ENCODE data around the gene C16orf87.

The C16orf87 gene

DNA sequence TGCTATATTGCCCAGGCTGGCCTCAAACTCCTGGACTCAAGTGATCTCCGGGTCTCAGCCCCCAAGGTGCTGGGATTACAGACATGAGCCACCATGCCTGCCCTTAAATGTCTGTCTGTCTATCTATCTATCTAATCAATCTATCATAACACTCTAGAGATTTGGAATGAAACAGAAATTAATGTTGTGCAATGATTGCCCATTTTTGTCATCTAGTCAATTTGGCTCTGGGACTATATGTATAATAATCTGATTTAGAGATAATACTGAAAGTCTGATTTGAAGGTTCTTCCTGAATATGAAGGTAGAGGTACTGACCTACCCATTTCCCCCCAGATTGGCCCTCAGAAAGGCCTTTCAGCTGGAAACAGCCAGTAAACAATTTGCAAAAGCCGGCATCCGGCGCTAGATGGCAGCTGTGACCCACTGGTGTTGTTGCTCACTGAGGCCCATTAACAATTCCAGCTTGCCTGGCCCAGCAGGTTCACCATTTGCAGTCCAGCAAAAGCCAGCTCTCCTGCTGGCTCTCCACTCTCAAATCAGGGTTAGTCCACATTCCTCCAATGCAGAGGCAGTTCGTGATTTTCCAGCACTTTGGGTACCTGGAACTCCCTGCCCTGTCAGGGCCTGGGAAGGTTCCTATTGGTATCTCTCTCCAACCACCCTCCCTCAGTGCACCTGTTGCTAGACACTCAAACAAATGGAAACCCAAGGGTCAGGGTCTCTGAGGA is 22.9 kb upstream of the C16orf87 start:
- DNase-seq (peak; percentile 40), ATAC-seq (replicated peaks) (peak; percentile 74 to 79)
- Mint-ChIP-seq H3K9me3 (no peaks in the 10 kb centered on the region), H3K4me3 (no peak overlapping the region), H3K4me1 (peaks cover 5 to 9% of the 10 kb centered on the region in 2 donors), H3K27ac (no peak overlapping the region), H3K36me3 (no peaks in the 10 kb centered on the region), H3K27me3 (no peaks in the 10 kb centered on the region)

DNA sequence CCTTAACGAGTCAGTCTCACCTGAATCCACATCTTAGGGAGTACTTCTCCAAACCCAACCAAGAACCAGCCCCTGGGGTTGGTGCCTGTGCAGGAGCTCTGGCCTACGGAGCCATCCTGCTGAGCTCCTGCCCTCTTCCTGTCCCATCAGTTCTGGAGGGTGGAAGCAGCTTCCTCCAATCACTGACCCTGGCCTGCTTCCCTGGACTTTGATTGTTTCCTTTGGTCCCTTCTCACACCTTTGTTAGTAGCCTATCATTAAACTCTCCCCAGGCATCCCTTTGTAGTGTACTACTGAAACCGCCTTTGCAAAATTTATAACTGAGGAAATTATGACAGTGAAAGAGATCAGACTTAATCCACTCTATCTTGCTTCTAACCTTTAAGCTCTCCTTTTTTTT is 21.1 kb upstream of the C16orf87 start:
- Mint-ChIP-seq H3K9me3 (no peaks in the 10 kb centered on the region), H3K36me3 (no peaks in the 10 kb centered on the region), H3K27ac (peak overlapping the region; percentile 38), H3K4me1 (peaks cover 5 to 9% of the 10 kb centered on the region in 2 donors), H3K27me3 (no peaks in the 10 kb centered on the region), H3K4me3 (no peak overlapping the region)
- ATAC-seq (replicated peaks) (no peak), DNase-seq (no peak)

DNA sequence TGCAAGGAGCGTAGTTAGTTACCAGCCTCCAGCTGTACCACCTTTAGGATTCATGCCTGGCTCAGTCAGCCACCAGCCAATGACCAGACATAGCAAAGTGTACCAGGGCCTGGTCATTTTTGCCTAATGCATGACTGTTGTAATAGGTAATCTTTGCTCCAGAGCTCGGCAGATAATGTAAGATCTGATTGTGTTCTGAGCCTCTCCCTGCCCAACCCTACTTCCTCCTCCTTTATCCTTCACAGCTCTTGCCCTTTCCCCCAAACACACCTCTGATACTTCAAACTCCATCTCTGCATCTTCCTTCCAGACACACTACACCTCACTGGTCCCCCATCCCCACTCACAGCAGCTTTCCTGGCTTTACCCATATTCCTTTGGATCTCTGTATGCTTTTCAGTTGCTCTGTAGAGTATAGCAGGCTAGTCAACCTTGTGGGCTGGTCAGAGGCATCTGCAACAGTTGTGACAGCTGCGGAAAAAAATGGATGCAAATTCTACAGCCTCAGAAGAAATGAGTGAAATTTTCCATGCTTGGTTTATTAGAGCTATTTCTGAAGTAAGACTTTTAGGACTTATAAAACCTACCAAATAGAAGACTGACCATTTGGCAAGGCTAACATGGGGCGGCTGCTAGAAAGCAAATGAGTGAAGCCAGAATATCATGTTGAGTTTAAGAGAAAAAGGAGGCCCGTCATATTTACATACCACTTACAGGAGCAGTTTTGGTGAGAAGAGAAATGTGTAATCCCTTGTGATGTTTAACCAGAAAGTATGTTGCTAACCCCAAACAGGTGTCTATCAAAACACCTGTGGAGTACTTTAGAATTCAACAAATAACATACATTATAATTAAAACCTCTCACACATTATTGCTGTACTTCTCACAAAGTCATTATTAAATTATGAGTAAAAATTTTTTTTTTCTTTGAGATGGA is 19.9 kb upstream of the C16orf87 start:
- Mint-ChIP-seq H3K27me3 (no peaks in the 10 kb centered on the region), H3K4me1 (peaks cover 5 to 9% of the 10 kb centered on the region in 2 donors), H3K9me3 (no peaks in the 10 kb centered on the region), H3K27ac (no peak overlapping the region), H3K4me3 (no peak overlapping the region), H3K36me3 (no peaks in the 10 kb centered on the region)
- ATAC-seq (replicated peaks) (peak; percentile 52 to 54), DNase-seq (no peak)

DNA sequence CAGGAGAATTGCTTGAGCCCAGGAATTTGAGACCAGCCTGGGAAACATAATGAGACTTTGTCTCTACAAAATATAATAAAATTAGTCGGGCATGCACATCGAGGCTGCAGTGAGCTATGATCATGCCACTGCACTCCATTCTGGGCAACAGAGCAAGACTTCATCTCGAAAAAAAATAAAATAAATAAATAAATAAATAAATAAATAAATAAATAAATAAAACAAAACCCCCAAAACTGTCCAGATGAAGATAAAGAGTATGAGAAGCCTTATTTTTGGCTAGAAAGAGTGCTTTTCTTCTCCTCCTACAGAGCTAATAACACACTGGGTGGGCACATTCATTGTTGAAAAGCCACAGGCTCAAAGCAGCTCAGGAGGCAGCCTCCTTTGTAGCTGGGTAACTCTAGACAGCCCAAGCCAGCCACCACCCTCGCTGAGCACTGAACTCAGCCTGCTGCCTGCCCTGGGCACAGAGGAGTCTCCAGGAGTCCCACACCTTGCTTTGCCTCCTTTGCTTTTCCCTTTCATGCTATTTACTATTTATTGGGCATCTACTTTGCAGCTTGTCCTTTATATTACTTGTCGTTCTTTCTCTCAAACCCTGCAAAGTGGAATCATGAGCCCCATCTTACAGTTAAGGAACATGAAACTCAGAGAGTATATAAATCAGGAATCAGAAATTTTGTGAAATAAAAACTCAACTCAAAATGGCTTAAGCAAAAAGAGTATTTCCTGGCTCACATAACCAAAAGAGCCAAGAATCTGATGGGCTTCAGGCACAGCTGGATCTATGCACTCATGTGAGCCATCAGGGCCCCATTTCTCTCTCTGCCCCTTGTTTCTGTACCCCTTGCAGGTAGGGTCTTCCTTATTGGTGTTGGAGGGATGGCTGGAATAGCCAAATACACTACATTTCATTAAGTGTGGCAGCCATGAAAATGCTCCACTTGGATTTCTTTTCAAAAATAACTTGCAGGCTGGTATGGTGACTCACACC is 18.1 kb upstream of the C16orf87 start:
- H3K27me3 Mint-ChIP-seq, result no peaks in the 10 kb centered on the region
- H3K4me1 Mint-ChIP-seq, result peaks cover 4 to 11% of the 10 kb centered on the region in 2 donors
- DNase-seq (no peak), ATAC-seq (replicated peaks) (no peak)
- no peaks in the 10 kb centered on the region for H3K36me3 Mint-ChIP-seq
- no peaks in the 10 kb centered on the region for H3K9me3 Mint-ChIP-seq
- H3K4me3 Mint-ChIP-seq, result no peak overlapping the region
- H3K27ac Mint-ChIP-seq, result no peak overlapping the region

DNA sequence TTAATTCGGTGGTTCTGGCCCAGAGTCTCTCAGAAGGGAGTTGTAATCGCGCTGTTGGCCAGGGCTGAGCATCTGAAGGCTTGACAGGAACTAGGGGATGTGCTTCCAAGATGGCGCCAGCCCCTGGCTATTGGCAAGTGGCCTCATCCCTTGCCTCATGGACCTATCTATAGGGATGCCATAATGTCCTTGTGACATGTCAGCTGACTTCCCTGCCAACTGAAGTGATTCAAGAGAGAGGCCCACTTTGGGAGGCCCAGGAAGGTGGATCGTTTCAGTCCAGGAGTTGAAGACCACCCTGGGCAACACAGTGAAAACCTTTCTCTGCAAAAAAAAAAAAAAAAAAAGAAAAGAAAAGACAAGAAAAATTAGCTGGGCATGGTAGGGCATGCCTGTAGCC is 15.0 kb upstream of the C16orf87 start:
- Mint-ChIP-seq H3K4me3 (no peak overlapping the region), H3K4me1 (peaks cover 5 to 11% of the 10 kb centered on the region in 2 donors), H3K9me3 (peaks cover 0 to 3% of the 10 kb centered on the region in 2 donors), H3K36me3 (peaks cover 0 to 6% of the 10 kb centered on the region in 2 donors), H3K27ac (no peak overlapping the region), H3K27me3 (no peaks in the 10 kb centered on the region)
- DNase-seq (no peak), ATAC-seq (replicated peaks) (no peak)

DNA sequence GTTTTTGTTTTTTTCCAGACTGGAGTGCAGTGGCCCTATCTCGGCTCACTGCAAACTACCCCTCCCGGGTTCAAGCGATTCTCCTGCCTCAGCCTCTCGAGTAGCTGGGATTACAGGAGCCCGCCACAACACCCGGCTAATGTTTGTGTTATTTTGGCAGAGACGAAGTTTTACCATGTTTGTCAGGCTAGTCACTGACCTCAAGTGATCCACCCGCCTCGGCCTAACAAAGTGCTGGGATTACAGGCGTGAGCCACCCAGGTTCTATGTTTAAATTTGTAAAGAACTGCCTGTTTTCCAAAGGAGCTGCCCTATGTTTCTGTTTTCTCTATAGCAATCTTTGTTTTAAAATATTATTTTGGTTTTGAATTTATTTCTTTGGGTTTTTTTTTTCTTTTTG is 13.8 kb upstream of the C16orf87 start:
- H3K4me3 Mint-ChIP-seq, result no peak overlapping the region

DNA sequence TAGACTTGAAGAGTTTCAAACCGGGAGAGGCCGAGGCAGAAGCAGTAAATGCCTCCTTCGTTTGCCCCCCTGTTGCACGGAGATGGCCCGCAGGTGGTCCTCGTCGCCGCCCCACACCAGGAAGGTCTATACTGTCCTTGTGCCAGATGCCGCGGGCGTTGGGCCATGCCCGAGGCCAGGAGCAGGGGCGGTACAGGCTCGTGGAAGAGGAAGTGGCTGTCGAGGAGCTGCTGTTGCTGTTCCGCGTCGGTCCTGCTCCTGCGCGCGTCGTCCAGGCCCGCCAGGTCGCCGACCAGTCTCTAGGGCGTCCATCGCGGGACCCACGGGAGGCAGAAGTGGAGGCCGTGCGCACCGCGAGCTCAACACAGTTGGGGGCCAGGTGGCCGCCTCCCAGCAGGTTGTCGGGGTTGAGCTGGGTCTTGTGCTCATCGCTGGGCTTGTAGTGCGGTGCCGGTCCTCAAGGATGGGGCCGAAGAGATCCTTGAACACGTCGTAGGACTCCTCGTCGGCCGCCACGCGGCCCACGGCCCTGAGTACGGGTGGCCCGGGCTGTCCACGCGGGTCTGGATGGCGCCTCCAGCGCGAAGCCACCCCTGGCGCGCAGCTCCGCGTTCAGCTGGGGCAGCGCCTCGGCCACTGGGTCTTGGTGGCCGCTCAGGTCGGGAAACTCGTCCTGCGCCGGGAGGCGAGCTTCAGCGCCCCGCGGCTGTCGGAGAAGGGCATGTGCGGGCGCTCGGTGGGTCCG is 13.1 kb upstream of the C16orf87 start:
- Mint-ChIP-seq H3K27me3 (no peaks in the 10 kb centered on the region), H3K36me3 (peaks cover 0 to 6% of the 10 kb centered on the region in 2 donors), H3K9me3 (peaks cover 0 to 3% of the 10 kb centered on the region in 2 donors), H3K4me1 (peaks cover 2 to 6% of the 10 kb centered on the region in 2 donors), H3K27ac (no peak overlapping the region), H3K4me3 (peak overlapping the region; percentile 69 to 78)
- DNase-seq (no peak), ATAC-seq (replicated peaks) (peak; percentile 67)

More for the DNA sequence above, 13.8 kb upstream of the C16orf87 start:
- Mint-ChIP-seq H3K36me3 (peaks cover 0 to 6% of the 10 kb centered on the region in 2 donors), H3K27me3 (no peaks in the 10 kb centered on the region), H3K9me3 (peaks cover 0 to 3% of the 10 kb centered on the region in 2 donors), H3K4me1 (peaks cover 2 to 6% of the 10 kb centered on the region in 2 donors), H3K27ac (no peak overlapping the region)
- no peak for ATAC-seq (replicated peaks)
- DNase-seq, result no peak

DNA sequence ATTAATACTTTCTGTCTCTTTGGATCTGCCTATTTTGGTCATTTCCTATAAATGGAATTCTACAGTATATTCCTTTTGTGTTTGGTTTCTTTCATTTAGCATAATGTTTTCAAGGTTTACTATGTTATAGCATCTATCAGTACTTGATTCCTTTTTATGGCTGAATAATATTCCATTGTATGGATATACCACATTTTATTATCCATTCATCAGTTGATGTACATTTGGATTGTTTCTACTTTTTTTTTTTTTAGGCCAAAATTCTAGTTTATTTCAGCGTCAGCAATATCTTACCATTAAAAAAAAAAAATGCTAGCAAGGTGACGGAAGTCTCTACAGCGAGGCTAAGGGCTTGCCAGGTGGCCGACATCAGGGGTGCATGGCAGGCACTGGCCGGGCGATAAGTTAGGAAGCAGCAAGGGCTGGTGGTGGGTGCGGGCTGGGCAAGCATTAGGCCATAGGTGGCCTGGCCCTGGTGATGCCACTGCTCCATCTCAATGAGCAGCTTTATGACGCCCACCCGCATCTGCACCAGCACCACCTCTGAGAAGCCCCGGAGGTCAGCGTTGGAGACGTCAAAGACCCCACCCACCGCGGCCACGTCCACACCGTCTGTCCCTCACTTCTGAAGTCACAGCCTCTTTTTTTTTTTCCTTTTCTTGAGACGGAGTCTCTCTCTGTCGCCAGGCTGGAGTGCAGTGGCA is 11.4 kb upstream of the C16orf87 start:
- H3K27me3 Mint-ChIP-seq, result no peaks in the 10 kb centered on the region
- H3K4me3 Mint-ChIP-seq, result no peak overlapping the region
- peaks cover 0 to 3% of the 10 kb centered on the region in 2 donors for H3K9me3 Mint-ChIP-seq
- DNase-seq, result no peak
- ATAC-seq (replicated peaks), result no peak
- H3K36me3 Mint-ChIP-seq, result peaks cover 0 to 6% of the 10 kb centered on the region in 2 donors
- peaks cover 2 to 6% of the 10 kb centered on the region in 2 donors for H3K4me1 Mint-ChIP-seq
- H3K27ac Mint-ChIP-seq, result no peak overlapping the region

DNA sequence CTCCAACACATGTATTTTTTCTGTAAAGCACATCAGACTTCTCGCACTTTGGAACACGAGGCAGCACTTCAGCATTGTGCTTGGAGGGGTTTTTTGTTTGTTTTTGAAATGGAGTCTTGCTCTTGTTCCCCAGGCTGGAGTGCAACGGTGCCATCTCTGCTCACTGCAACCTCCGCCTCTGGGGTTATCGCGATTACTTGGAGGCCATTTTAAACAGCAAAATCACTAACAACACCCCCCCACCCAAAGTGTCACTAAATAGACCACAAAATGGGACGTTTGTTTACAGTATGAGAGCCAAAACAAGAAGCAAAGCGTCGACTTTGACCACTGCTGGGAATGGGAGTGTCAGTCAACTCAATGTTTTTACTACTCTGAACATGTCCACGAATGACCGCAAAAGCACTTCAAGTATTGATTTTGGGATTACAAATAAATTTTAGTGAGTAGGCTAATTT is 9.0 kb upstream of the C16orf87 start:
- DNase-seq (no peak), ATAC-seq (replicated peaks) (no peak)
- Mint-ChIP-seq H3K4me3 (no peak overlapping the region), H3K36me3 (peaks cover 0 to 6% of the 10 kb centered on the region in 2 donors), H3K9me3 (peaks cover 0 to 3% of the 10 kb centered on the region in 2 donors), H3K27ac (no peak overlapping the region), H3K4me1 (peaks cover 4 to 16% of the 10 kb centered on the region in 2 donors), H3K27me3 (no peaks in the 10 kb centered on the region)

DNA sequence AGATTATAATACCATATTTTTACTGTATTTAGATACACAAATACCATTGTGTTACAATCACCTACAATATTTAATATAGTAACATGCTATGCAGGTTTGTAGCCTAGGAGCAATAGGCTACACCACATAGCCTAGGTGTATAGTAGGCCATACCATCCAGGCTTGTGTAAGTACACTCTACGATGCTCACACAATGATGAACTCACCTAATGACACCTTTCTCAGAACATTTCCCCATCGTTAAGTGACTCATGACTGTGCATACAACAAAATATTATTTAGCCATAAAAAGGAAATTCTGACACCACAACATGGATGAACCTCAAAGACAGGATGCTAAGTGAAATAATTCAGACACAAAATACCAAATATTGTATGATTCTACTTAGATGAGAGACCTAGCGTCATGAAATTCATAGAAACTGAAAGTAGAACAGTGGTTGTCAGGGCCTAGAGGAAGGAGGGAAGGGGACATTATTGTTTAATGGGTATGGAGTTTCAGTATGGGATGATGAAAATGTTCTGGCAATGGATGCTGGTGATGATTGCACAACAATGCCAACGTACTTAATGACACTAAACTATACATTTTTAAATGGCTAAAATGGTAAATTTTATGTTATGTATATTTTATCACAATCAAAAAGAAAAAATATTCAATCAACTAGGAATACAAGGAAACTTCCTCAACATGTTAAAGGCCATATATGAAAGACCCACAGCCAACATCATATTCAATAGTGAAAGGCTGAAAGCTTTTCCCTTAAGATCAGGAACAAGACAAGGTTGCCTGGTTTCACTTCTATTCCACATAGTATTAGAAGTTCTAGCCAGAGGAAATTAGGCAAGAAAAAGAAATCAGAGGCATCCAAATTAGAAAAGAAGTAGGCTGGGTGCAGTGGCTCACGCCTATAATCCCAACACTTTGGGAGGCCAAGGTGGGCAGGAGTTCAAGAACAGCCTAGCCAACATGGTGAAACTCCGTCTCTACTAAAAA is 5.9 kb upstream of the C16orf87 start:
- no peak for ATAC-seq (replicated peaks)
- no peak overlapping the region for H3K4me3 Mint-ChIP-seq
- H3K9me3 Mint-ChIP-seq, result no peaks in the 10 kb centered on the region

DNA sequence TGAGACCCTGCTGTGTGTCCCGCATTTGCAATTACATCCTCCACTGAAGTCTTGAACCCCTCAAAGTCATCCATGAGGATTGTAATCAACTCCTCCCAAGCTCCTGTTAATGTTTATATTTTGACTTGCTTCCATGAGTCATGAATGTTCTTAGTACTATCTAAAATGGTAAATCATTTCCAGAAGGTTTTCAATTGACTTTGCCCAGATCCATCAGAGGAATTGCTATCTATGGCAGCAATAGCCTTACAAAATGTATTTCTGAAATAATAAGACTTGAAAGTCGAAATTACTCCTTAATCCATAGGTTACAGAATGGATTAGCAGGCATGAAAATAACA is 2.5 kb upstream of the C16orf87 start:
- peaks cover 17 to 53% of the 10 kb centered on the region in 2 donors for H3K4me1 Mint-ChIP-seq
- peaks cover 5 to 8% of the 10 kb centered on the region in 2 donors for H3K36me3 Mint-ChIP-seq
- ATAC-seq (replicated peaks) (no peak), DNase-seq (no peak)
- no peaks in the 10 kb centered on the region for H3K27me3 Mint-ChIP-seq
- H3K27ac Mint-ChIP-seq, result no peak overlapping the region
- H3K4me3 Mint-ChIP-seq, result no peak overlapping the region
- no peaks in the 10 kb centered on the region for H3K9me3 Mint-ChIP-seq

More for the DNA sequence above, 5.9 kb upstream of the C16orf87 start:
- H3K4me1 Mint-ChIP-seq, result peaks cover 11 to 30% of the 10 kb centered on the region in 2 donors
- H3K27ac Mint-ChIP-seq, result no peak overlapping the region
- H3K36me3 Mint-ChIP-seq, result no peaks in the 10 kb centered on the region
- DNase-seq, result no peak
- H3K27me3 Mint-ChIP-seq, result no peaks in the 10 kb centered on the region
